OCI-LY3 (cell line): ENCODE data around the gene PNN.

Source experiments
- EZH2phosphoT487 ChIP-seq: fragments of 200-600 bp; shearing (Covaris generic); IDR thresholded peaks from 2 replicates; pipeline ENCODE4 v1.6.1; 2018; ENCODE audit warnings: antibody characterized with exemption, mixed run types, low read depth
- TF ChIP-seq, protein P1 (sequence below): fragments of 200-600, 300-600 bp; sonication (generic); IDR thresholded peaks from 2 replicates; pipeline ENCODE4 v1.5.1; 2014; ENCODE audit warnings: antibody characterized with exemption, low read length, low read depth

DNA sequence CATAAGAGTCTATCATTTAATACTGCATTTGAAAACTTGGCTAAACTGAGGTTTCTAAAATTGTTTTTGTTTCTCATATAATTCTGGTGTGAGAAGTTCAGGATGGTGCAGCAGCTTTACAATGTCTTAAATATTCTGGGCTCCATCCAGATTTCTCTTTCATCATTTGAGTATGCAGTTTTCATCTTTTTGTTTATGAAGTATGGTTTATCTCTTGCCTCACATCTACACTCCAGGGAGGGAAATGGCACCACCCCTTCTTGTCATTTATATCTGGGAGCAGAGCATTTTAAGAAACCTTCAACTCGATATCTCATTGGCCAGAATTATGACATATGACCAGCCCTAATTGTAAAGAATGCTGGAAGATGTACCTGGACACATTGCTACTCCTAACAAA is 36.6 kb upstream of the PNN start:
- TF ChIP-seq, protein P1, sequence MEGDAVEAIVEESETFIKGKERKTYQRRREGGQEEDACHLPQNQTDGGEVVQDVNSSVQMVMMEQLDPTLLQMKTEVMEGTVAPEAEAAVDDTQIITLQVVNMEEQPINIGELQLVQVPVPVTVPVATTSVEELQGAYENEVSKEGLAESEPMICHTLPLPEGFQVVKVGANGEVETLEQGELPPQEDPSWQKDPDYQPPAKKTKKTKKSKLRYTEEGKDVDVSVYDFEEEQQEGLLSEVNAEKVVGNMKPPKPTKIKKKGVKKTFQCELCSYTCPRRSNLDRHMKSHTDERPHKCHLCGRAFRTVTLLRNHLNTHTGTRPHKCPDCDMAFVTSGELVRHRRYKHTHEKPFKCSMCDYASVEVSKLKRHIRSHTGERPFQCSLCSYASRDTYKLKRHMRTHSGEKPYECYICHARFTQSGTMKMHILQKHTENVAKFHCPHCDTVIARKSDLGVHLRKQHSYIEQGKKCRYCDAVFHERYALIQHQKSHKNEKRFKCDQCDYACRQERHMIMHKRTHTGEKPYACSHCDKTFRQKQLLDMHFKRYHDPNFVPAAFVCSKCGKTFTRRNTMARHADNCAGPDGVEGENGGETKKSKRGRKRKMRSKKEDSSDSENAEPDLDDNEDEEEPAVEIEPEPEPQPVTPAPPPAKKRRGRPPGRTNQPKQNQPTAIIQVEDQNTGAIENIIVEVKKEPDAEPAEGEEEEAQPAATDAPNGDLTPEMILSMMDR: no peak
- no peak for TF ChIP-seq EZH2phosphoT487
